ENCODE measurements around the gene DLG2.

DNA sequence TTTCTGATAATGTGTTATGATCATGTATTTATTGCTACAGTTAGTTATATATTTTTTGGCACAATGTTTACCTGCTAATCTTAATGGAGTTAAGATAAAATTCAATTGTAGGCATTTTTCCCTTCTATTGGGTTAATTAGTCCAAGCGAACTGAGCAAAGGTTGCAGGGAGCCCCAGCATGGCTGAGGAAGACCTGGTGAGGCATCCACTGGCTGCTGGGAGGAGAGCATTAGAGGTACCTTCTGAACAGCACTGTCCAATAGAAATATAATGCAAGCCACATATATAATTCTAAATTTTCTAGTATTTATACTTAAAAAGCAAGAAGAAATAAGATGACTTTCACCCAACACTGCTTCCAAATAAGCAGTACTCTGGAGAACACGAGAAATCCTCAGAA, 19.9 kb upstream of the DLG2 start:
- no peak for TF ChIP-seq POLR2A (IDR thresholded peaks at IDR 0.05)
- TF ChIP-seq, protein P1, sequence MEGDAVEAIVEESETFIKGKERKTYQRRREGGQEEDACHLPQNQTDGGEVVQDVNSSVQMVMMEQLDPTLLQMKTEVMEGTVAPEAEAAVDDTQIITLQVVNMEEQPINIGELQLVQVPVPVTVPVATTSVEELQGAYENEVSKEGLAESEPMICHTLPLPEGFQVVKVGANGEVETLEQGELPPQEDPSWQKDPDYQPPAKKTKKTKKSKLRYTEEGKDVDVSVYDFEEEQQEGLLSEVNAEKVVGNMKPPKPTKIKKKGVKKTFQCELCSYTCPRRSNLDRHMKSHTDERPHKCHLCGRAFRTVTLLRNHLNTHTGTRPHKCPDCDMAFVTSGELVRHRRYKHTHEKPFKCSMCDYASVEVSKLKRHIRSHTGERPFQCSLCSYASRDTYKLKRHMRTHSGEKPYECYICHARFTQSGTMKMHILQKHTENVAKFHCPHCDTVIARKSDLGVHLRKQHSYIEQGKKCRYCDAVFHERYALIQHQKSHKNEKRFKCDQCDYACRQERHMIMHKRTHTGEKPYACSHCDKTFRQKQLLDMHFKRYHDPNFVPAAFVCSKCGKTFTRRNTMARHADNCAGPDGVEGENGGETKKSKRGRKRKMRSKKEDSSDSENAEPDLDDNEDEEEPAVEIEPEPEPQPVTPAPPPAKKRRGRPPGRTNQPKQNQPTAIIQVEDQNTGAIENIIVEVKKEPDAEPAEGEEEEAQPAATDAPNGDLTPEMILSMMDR (IDR thresholded peaks at IDR 0.05), result no peak

All from ovary (tissue), 3 donors.